Astrocyte of the spinal cord (primary cell): ENCODE results near the gene ETNK2.

Source experiments
- DNase-seq: peaks from one replicate; pipeline ENCODE4 v3.0.0; 2011; ENCODE audit warnings: low read depth, low spot score
- H3K4me3 ChIP-seq: 2 replicates; pipeline ENCODE4 v1.5.1; 2011; ENCODE audit warnings: low read depth, mild to moderate bottlenecking, low read length, moderate library complexity
- in situ Hi-C: cut with HindIII; loops from 2 replicates; pipeline ENCODE4 v1.10.0; 2017; ENCODE audit warnings: low sequenced_read_pairs
- TF ChIP-seq, protein P1 (sequence below): IDR thresholded peaks from 2 replicates; pipeline ENCODE4 v1.5.1; 2012; ENCODE audit warnings: low read depth, mild to moderate bottlenecking, low read length, inconsistent platforms

The ETNK2 gene

GRCh38 chr1:204155881-204156280 lies 4.0 kb upstream of the ETNK2 start:
- in situ Hi-C loops = no loop called here
- TF ChIP-seq, protein P1, sequence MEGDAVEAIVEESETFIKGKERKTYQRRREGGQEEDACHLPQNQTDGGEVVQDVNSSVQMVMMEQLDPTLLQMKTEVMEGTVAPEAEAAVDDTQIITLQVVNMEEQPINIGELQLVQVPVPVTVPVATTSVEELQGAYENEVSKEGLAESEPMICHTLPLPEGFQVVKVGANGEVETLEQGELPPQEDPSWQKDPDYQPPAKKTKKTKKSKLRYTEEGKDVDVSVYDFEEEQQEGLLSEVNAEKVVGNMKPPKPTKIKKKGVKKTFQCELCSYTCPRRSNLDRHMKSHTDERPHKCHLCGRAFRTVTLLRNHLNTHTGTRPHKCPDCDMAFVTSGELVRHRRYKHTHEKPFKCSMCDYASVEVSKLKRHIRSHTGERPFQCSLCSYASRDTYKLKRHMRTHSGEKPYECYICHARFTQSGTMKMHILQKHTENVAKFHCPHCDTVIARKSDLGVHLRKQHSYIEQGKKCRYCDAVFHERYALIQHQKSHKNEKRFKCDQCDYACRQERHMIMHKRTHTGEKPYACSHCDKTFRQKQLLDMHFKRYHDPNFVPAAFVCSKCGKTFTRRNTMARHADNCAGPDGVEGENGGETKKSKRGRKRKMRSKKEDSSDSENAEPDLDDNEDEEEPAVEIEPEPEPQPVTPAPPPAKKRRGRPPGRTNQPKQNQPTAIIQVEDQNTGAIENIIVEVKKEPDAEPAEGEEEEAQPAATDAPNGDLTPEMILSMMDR = no peak
- DNase-seq = no peak
- no peak overlapping the region for H3K4me3 ChIP-seq

- TF ChIP-seq, protein P1 = no peak
- in situ Hi-C loops = no loop called here
- no peak for DNase-seq
- no peak overlapping the region for H3K4me3 ChIP-seq
Observed at GRCh38 chr1:204154568-204155255, 2.9 kb upstream of the ETNK2 start.

- in situ Hi-C loops = no loop called here
- no peak overlapping the region for H3K4me3 ChIP-seq
- DNase-seq = no peak
- TF ChIP-seq, protein P1 = no peak
Observed at GRCh38 chr1:204153667-204154066, 1.8 kb upstream of the ETNK2 start.

DNA sequence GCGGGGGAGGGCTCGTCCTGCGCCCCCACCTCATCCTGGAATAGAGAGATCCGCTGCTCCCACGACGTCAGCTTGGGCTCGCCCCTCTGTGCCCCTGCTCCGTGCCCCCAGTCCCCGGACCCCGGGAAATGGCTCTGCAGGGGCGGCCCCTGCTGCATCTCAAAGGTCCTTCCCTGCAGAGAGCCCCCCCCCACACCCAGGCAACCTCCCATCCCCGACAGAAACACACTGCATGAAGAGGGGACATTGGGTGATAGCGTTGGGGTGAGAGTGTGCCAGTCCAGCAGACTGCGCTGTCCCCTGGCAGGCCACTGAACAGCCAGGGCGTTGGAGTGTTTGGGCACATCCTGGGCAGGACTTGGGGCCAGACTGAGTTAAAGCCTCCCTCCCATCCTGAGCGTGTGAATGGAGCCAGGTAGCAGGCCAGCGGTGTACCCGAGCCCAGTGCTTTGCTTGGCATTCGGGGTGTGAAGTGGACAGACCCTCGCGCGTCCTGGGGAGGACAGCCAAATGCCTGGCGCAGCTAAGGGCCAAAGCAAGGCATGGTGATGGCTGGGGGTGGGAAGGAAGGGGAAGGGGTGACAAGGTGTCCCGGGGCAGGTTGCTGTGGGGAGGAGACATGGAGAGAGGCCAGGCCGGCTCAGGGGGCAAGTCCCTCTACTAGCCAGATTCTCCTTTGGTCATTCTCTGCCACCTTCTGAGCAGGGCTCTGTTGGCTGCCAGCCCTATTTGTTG lies 633 bp upstream of the ETNK2 start:
- peak overlapping the region; percentile 53 for H3K4me3 ChIP-seq
- no peak for DNase-seq
- in situ Hi-C loops = no loop called here
- TF ChIP-seq, protein P1 = no peak

DNA sequence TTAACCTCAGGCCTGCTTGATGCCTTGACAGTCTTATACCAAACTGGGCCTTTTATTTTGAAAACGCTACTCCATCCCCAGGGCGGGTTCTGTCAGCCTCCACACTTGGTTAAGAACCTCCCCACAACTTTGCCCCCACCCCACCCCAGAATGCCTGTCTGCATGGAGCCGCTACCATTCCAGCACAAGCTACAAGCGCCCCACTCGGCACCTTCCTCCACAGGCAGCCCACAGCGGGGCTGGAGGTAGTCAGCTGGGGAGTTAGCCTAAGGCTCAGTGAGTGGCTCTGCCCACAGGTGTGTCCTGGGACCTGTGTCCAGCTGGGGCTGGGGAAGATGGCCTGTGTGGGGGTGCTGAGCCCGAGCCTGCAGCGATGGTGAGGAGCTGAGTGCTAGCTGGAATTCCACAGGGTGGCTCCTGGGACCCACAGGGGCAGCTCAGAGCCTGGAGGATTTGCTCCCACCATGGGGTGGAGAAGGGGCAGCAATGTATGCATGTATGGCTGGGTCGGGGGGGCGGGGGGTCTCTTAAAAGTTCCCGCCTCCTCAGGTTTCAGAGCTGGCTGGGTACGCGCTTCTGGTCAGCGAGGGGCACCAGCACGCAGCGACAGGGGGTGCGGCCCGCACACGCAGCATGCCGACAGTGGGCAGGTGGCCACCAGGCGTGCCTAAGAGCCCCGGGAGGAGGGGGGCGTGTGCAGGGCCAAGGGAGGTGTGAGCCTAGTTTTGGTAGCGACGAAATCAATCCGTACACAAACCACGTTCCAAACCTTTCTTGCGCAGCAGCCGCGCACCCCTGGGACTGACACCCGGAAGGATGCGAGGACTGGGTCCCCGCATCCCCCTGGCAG lies 917 bp downstream of the ETNK2 start:
- in situ Hi-C loops = no loop called here
- TF ChIP-seq, protein P1 = no peak
- peak overlapping the region; percentile 54 for H3K4me3 ChIP-seq
- no peak for DNase-seq
